GM12878 (cell line): ENCODE measurements around the gene COL1A2.

Experiments used
- BHLHE40 ChIP-seq, 2 experiments: fragments of 450-650 bp in 1 of 2; IDR thresholded peaks; 2 replicates each; pipeline ENCODE4 v1.6.1; 2011 to 2017; ENCODE audit warnings: low read depth in 2 of 2, borderline replicate concordance in 1 of 2, improper control_type of control experiment in 1 of 2, low read length in 1 of 2, mild to moderate bottlenecking in 1 of 2
- CREB1 ChIP-seq: IDR thresholded peaks from 2 replicates; pipeline ENCODE4 v1.6.1; 2012; ENCODE audit warnings: low read depth, mild to moderate bottlenecking, inconsistent platforms
- CREM ChIP-seq: IDR thresholded peaks from 2 replicates; pipeline ENCODE4 v1.6.1; 2014; ENCODE audit warnings: antibody characterized with exemption, low read depth
- KAT2A ChIP-seq: conservative IDR thresholded peaks from 2 replicates; pipeline ENCODE4 v1.6.1; 2011; ENCODE audit warnings: low read depth, low read length; ENCODE audit not compliant: control insufficient read depth
- NRF1 ChIP-seq: conservative IDR thresholded peaks from 2 replicates; pipeline ENCODE4 v1.6.1; 2011; ENCODE audit warnings: mild to moderate bottlenecking, low read depth, low read length, improper control_type of control experiment
- POLR2A ChIP-seq: IDR thresholded peaks from 2 replicates; pipeline ENCODE4 v1.6.1; 2011; ENCODE audit warnings: low read depth, mild to moderate bottlenecking, low read length
- TF ChIP-seq, protein P1 (sequence below): IDR thresholded peaks from 2 replicates; pipeline ENCODE4 v1.6.1; 2012; ENCODE audit warnings: mild to moderate bottlenecking, low read depth, low read length

DNA sequence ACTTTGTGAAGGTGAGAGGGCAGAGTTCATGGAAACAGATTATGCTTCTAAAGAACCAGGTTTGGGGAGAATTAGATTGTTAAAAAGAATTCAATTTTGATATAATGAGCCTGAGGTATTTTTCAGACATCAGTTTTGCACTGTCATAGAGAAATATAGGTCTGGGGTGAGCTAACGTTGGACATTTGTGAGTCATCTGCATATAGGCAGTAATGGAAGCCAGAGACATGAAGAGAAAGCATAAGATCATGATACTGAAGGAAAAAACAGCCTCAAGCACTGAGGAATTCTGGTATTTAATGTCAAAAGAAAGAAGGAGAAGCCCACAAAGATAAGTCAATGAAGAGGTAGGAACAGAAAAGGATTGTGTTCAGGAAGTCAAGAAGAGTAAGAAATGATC is 32.4 kb upstream of the COL1A2 start:
- TF ChIP-seq CREM (no peak), BHLHE40 (IDR thresholded peaks at IDR 0.05; ENCODE audit: borderline replicate concordance in 1 of 2, low read depth in 2 of 2, low read length in 1 of 2) (no peak), KAT2A (no peak), CREB1 (no peak), NRF1 (no peak), POLR2A (no peak)
- TF ChIP-seq, protein P1, sequence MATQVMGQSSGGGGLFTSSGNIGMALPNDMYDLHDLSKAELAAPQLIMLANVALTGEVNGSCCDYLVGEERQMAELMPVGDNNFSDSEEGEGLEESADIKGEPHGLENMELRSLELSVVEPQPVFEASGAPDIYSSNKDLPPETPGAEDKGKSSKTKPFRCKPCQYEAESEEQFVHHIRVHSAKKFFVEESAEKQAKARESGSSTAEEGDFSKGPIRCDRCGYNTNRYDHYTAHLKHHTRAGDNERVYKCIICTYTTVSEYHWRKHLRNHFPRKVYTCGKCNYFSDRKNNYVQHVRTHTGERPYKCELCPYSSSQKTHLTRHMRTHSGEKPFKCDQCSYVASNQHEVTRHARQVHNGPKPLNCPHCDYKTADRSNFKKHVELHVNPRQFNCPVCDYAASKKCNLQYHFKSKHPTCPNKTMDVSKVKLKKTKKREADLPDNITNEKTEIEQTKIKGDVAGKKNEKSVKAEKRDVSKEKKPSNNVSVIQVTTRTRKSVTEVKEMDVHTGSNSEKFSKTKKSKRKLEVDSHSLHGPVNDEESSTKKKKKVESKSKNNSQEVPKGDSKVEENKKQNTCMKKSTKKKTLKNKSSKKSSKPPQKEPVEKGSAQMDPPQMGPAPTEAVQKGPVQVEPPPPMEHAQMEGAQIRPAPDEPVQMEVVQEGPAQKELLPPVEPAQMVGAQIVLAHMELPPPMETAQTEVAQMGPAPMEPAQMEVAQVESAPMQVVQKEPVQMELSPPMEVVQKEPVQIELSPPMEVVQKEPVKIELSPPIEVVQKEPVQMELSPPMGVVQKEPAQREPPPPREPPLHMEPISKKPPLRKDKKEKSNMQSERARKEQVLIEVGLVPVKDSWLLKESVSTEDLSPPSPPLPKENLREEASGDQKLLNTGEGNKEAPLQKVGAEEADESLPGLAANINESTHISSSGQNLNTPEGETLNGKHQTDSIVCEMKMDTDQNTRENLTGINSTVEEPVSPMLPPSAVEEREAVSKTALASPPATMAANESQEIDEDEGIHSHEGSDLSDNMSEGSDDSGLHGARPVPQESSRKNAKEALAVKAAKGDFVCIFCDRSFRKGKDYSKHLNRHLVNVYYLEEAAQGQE, result no peak
